Central memory CD8-positive, alpha-beta T cell (primary cell): ENCODE data around the gene OR8B8.
"Not testable (repeated sequence)": the region's sequence is repeated elsewhere in the genome, so short reads cannot be mapped to it uniquely, and the experiment has no call there.

Experiments
- ATAC-seq: fragments of 150-1000 bp; cut with Tn5 transposase; replicated peaks from 2 replicates; pipeline ENCODE4 v1.10.0; 2022; ENCODE audit warnings: mild to moderate bottlenecking, moderate FRiP score, moderate number of reproducible peaks; ENCODE audit not compliant: poor library complexity, severe bottlenecking; ENCODE audit errors: extremely low read depth
- DNase-seq, 2 donors: peaks; one replicate each; pipeline ENCODE4 v3.0.0; 2021; ENCODE audit warnings: low spot score in 2 of 2
- H3K27ac Mint-ChIP-seq: one replicate; pipeline ENCODE4 v1.8.0; 2022; ENCODE audit warnings: low read depth, mild to moderate bottlenecking, moderate library complexity, mixed read lengths
- H3K27me3 Mint-ChIP-seq: one replicate; pipeline ENCODE4 v1.8.0; 2022; ENCODE audit warnings: mixed read lengths
- H3K36me3 Mint-ChIP-seq: one replicate; pipeline ENCODE4 v1.8.0; 2022; ENCODE audit warnings: mild to moderate bottlenecking, moderate library complexity, mixed read lengths; ENCODE audit not compliant: insufficient read depth
- H3K4me1 Mint-ChIP-seq: one replicate; pipeline ENCODE4 v1.8.0; 2022; ENCODE audit warnings: mixed read lengths
- H3K4me3 Mint-ChIP-seq: one replicate; pipeline ENCODE4 v1.8.0; 2022; ENCODE audit warnings: mild to moderate bottlenecking, moderate library complexity, mixed read lengths
- H3K9me3 Mint-ChIP-seq: one replicate; pipeline ENCODE4 v1.8.0; 2022; ENCODE audit warnings: mixed read lengths

OR8B8 gene

GRCh38 chr11:124424384-124424921, 21.0 kb downstream of the OR8B8 start, which contains the start of gene OR8B4:
Gene OR8B4 (minus strand): TSS chr11:124424871. CDS start chr11:124424871, 0 bp downstream.
- Mint-ChIP-seq H3K4me3 (no peak within 1 kb of the TSS), H3K27ac (no peak within 1 kb of the TSS), H3K27me3 (peaks cover 52% of the 10 kb centered on the region), H3K36me3 (peaks cover 2% of the 10 kb centered on the region), H3K4me1 (no peaks in the 10 kb centered on the region), H3K9me3 (peaks cover 6% of the 10 kb centered on the region)
- no peak for DNase-seq
- no peak for ATAC-seq

DNA sequence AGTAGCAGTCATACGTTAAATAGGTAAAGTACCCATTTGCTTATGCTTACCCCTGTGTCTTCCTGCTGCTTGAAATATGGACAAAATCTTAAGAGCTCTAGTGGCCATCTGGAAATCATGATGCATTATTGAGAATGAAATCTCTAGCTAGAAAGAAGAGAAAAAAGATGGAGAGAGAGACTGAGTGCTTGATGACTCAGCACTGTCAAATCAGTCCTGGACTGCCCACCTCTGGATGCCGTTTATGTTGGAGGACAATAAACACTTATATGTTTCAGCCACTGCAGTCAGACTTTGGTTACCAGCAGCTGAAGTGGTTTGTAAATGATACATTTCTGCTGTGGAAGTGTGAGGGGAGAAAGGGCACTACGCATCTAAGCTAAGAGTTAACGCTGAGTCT, 24.5 kb downstream of the OR8B8 start:
- Mint-ChIP-seq H3K9me3 (no peaks in the 10 kb centered on the region), H3K27ac (no peak overlapping the region), H3K4me3 (no peak overlapping the region), H3K4me1 (no peaks in the 10 kb centered on the region), H3K36me3 (peaks cover 2% of the 10 kb centered on the region), H3K27me3 (peaks cover 58% of the 10 kb centered on the region)
- ATAC-seq (no peak), DNase-seq (no peak)

DNA sequence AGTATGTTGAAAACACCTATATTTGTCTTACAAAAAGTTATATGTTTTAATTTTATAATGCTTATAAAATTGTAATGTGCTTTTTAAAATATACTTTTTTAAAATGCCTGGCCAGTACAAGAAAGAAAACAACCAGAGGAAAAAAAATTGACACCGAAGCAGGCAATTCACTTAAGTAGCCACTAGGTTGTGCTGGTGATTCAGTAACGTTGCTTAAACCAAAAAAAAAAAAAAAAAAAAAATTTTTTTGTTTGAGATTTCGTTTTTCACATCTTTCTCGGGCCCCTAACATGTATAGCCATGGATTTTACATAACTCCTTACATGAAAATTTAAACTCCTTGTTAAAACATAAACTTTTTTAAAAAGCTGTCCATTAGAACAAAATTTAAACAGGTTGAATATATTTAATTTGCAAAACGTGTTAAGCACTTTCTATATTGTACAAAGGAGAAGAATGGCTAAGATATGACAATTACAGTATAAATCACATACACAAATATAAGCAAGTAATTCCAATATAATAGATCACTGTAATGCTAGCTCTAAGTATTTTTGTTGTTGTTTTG, 30.1 kb downstream of the OR8B8 start:
- no peak overlapping the region for H3K27ac Mint-ChIP-seq
- H3K9me3 Mint-ChIP-seq: no peaks in the 10 kb centered on the region
- no peak overlapping the region for H3K4me3 Mint-ChIP-seq
- peaks cover 27% of the 10 kb centered on the region for H3K27me3 Mint-ChIP-seq
- ATAC-seq: no peak
- DNase-seq: no peak
- H3K4me1 Mint-ChIP-seq: no peaks in the 10 kb centered on the region
- H3K36me3 Mint-ChIP-seq: no peaks in the 10 kb centered on the region

DNA sequence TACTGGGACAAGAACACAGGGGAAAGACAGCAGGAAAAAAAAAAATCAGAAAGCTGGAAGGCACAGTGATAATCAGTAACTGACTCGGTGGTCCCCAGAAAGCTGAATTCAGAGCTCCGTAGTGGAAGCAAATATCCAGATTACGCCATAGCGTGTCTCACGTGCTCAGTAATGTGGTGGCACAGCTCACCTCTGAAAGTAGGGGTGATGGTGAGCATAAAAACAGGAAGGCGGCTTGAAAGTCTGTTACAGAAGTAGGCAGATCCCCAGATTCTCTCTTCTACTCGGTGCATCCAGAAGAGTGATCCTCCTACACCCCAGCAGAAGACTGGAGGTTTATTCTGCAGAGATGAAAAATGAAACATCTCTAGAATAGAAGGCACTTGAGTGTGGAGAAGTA, 35.6 kb downstream of the OR8B8 start:
- Mint-ChIP-seq H3K9me3 (no peaks in the 10 kb centered on the region), H3K36me3 (no peaks in the 10 kb centered on the region), H3K4me3 (no peak overlapping the region), H3K4me1 (no peaks in the 10 kb centered on the region), H3K27ac (no peak overlapping the region), H3K27me3 (peaks cover 33% of the 10 kb centered on the region)
- no peak for ATAC-seq
- no peak for DNase-seq

GRCh38 chr11:124405581-124405980, 39.9 kb downstream of the OR8B8 start:
- H3K9me3 Mint-ChIP-seq: no peaks in the 10 kb centered on the region
- H3K4me3 Mint-ChIP-seq: no peak overlapping the region
- H3K27me3 Mint-ChIP-seq: peaks cover 23% of the 10 kb centered on the region
- no peaks in the 10 kb centered on the region for H3K36me3 Mint-ChIP-seq
- no peak overlapping the region for H3K27ac Mint-ChIP-seq
- H3K4me1 Mint-ChIP-seq: no peaks in the 10 kb centered on the region
- ATAC-seq (no peak), DNase-seq (no peak)

- not testable (repeated sequence) for H3K9me3 Mint-ChIP-seq, H3K27me3 Mint-ChIP-seq, H3K27ac Mint-ChIP-seq, ATAC-seq, H3K4me3 Mint-ChIP-seq, H3K4me1 Mint-ChIP-seq, DNase-seq, H3K36me3 Mint-ChIP-seq
Observed at GRCh38 chr11:124403186-124403585, 42.3 kb downstream of the OR8B8 start.

- no peaks in the 10 kb centered on the region for H3K9me3 Mint-ChIP-seq
- H3K27me3 Mint-ChIP-seq: no peaks in the 10 kb centered on the region
- H3K4me3 Mint-ChIP-seq: no peak overlapping the region
- no peak for ATAC-seq
- no peaks in the 10 kb centered on the region for H3K4me1 Mint-ChIP-seq
- DNase-seq: no peak
- no peaks in the 10 kb centered on the region for H3K36me3 Mint-ChIP-seq
- H3K27ac Mint-ChIP-seq: no peak overlapping the region
Observed at GRCh38 chr11:124402326-124402922, 43.1 kb downstream of the OR8B8 start.

DNA sequence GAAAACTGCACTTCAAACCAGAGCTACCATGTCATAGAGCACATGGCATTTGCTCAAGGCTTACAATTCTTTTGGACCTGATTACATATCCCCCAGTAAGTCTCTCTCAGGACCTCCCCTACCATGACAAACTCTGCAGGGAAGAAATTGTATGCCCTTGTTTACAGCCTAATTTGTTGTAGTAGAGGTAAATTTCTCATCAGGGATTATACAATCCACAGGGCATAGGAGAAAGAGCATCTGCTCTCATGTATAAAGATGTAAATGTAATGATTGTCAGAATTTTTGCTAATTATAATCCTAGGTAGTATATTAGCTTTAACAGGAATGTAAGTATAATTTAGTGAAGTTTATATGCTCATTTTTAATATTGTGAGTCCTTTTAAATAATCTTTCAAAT, 46.6 kb downstream of the OR8B8 start, which contains the start of gene OR8B3:
Gene OR8B3, minus strand, starts transcription at position 101 of the 400 bp plus-strand sequence. CDS start 1,673 bp downstream, outside the sequence.
- ATAC-seq (no peak), DNase-seq (no peak)
- no peaks in the 10 kb centered on the region for H3K4me1 Mint-ChIP-seq
- H3K4me3 Mint-ChIP-seq: no peak within 1 kb of the TSS
- no peak within 1 kb of the TSS for H3K27ac Mint-ChIP-seq
- H3K36me3 Mint-ChIP-seq: no peaks in the 10 kb centered on the region
- H3K9me3 Mint-ChIP-seq: peaks cover 5% of the 10 kb centered on the region
- no peaks in the 10 kb centered on the region for H3K27me3 Mint-ChIP-seq

- not testable (repeated sequence) for H3K27me3 Mint-ChIP-seq, H3K4me3 Mint-ChIP-seq, H3K27ac Mint-ChIP-seq, H3K4me1 Mint-ChIP-seq, H3K9me3 Mint-ChIP-seq, DNase-seq, H3K36me3 Mint-ChIP-seq, ATAC-seq
Observed at GRCh38 chr11:124396847-124397246, 48.6 kb downstream of the OR8B8 start.

- Mint-ChIP-seq H3K9me3 (peaks cover 5% of the 10 kb centered on the region), H3K27ac (no peak overlapping the region), H3K4me3 (no peak overlapping the region), H3K27me3 (peaks cover 10% of the 10 kb centered on the region), H3K4me1 (no peaks in the 10 kb centered on the region), H3K36me3 (no peaks in the 10 kb centered on the region)
- ATAC-seq (no peak), DNase-seq (no peak)
Observed at GRCh38 chr11:124394408-124394807, 51.1 kb downstream of the OR8B8 start.
